ENCODE data around the gene LRRC49. TPM values are rescaled to one million over a fixed set of nuclear protein-coding genes. Genes with fewer than 3 reads are reported as not detected.

LRRC49 gene
- polyA plus RNA-seq, 1 donor (not counting 4 experiments of a cell fraction or from before 2014, with no cell fraction given): 9.9 TPM

- Histone ChIP-seq H3K36me3 (ENCODE audit: control insufficient read depth in 2 of 2, extremely low read depth in 1 of 2, insufficient read depth in 2 of 2, low read length in 2 of 2) (no peaks in the 10 kb centered on the region), H3K4me2 (ENCODE audit: control insufficient read depth, extremely low read depth, insufficient read depth, low read depth, low read length) (no peak overlapping the region), H2AFZ (ENCODE audit: control insufficient read depth, low read length) (no peak overlapping the region), H3K4me3 (ENCODE audit: control insufficient read depth in 2 of 3, extremely low read depth in 1 of 3, insufficient read depth in 2 of 3, low read depth in 1 of 3, low read length in 3 of 3) (no peak overlapping the region), H3K79me2 (ENCODE audit: control insufficient read depth, insufficient read depth, low read length) (no peaks in the 10 kb centered on the region), H3K9ac (ENCODE audit: control insufficient read depth, extremely low read depth, insufficient read depth, low read length) (no peak overlapping the region), H3K4me1 (ENCODE audit: control insufficient read depth, extremely low read depth, insufficient read depth, low read length) (peaks cover 3% of the 10 kb centered on the region), H3K9me1 (ENCODE audit: control insufficient read depth, extremely low read depth, insufficient read depth, low read length) (no peaks in the 10 kb centered on the region), H3K27ac (ENCODE audit: control insufficient read depth, insufficient read depth, low read length) (no peak overlapping the region), H4K20me1 (ENCODE audit: control insufficient read depth, extremely low read depth, insufficient read depth, low read length) (no peaks in the 10 kb centered on the region), H3K27me3 (ENCODE audit: control insufficient read depth, extremely low read depth, insufficient read depth, low read length) (no peaks in the 10 kb centered on the region), H3K9me3 (ENCODE audit: control insufficient read depth, low read depth, low read length) (peaks cover 2% of the 10 kb centered on the region)
- no peak for DNase-seq (ENCODE audit: low read depth, low spot score)
- no peak for FAIRE-seq
- no peak for TF ChIP-seq CTCF (optimal IDR thresholded peaks at IDR 0.05 in 1 of 3, IDR thresholded peaks at IDR 0.05 in 1 of 3, conservative IDR thresholded peaks at IDR 0.05 in 1 of 3; ENCODE audit: extremely low read depth in 1 of 3, insufficient read depth in 2 of 3, low read length in 3 of 3)
- no peak for TF ChIP-seq EZH2 (IDR thresholded peaks at IDR 0.05; ENCODE audit: low read length)
- dilution Hi-C loops (cut with MboI; ENCODE audit: extremely low pct_ligation_motif_present, low sequenced_read_pairs): no loop called here
Observed at GRCh38 chr15:70876011-70876410, 16.6 kb upstream of the LRRC49 start.

GRCh38 chr15:70876683-70877082 lies 15.9 kb upstream of the LRRC49 start:
- no peaks in the 10 kb centered on the region for H3K79me2 ChIP-seq (ENCODE audit: control insufficient read depth, insufficient read depth, low read length)
- H2AFZ ChIP-seq (ENCODE audit: control insufficient read depth, low read length): no peak overlapping the region
- FAIRE-seq (no peak), DNase-seq (ENCODE audit: low read depth, low spot score) (no peak)
- no peaks in the 10 kb centered on the region for H3K9me1 ChIP-seq (ENCODE audit: control insufficient read depth, extremely low read depth, insufficient read depth, low read length)
- H3K4me1 ChIP-seq (ENCODE audit: control insufficient read depth, extremely low read depth, insufficient read depth, low read length): peaks cover 3% of the 10 kb centered on the region
- no peaks in the 10 kb centered on the region for H3K36me3 ChIP-seq (ENCODE audit: control insufficient read depth in 2 of 2, extremely low read depth in 1 of 2, insufficient read depth in 2 of 2, low read length in 2 of 2)
- no peak overlapping the region for H3K4me3 ChIP-seq (ENCODE audit: control insufficient read depth in 2 of 3, extremely low read depth in 1 of 3, insufficient read depth in 2 of 3, low read depth in 1 of 3, low read length in 3 of 3)
- H3K27me3 ChIP-seq (ENCODE audit: control insufficient read depth, extremely low read depth, insufficient read depth, low read length): no peaks in the 10 kb centered on the region
- peaks cover 2% of the 10 kb centered on the region for H3K9me3 ChIP-seq (ENCODE audit: control insufficient read depth, low read depth, low read length)
- H3K27ac ChIP-seq (ENCODE audit: control insufficient read depth, insufficient read depth, low read length): no peak overlapping the region
- H4K20me1 ChIP-seq (ENCODE audit: control insufficient read depth, extremely low read depth, insufficient read depth, low read length): no peaks in the 10 kb centered on the region
- no peak overlapping the region for H3K9ac ChIP-seq (ENCODE audit: control insufficient read depth, extremely low read depth, insufficient read depth, low read length)
- dilution Hi-C loops (cut with MboI; ENCODE audit: extremely low pct_ligation_motif_present, low sequenced_read_pairs): no loop called here
- TF ChIP-seq EZH2 (IDR thresholded peaks at IDR 0.05; ENCODE audit: low read length) (no peak), CTCF (optimal IDR thresholded peaks at IDR 0.05 in 1 of 3, IDR thresholded peaks at IDR 0.05 in 1 of 3, conservative IDR thresholded peaks at IDR 0.05 in 1 of 3; ENCODE audit: extremely low read depth in 1 of 3, insufficient read depth in 2 of 3, low read length in 3 of 3) (no peak)
- H3K4me2 ChIP-seq (ENCODE audit: control insufficient read depth, extremely low read depth, insufficient read depth, low read depth, low read length): no peak overlapping the region

Data from keratinocyte (primary cell).